ENCODE data around the gene CNKSR3. TPM values are rescaled to one million over a fixed set of nuclear protein-coding genes. Genes with fewer than 3 reads are reported as not detected.

CNKSR3 gene
- polyA plus RNA-seq, 3 donors = not detected

DNA sequence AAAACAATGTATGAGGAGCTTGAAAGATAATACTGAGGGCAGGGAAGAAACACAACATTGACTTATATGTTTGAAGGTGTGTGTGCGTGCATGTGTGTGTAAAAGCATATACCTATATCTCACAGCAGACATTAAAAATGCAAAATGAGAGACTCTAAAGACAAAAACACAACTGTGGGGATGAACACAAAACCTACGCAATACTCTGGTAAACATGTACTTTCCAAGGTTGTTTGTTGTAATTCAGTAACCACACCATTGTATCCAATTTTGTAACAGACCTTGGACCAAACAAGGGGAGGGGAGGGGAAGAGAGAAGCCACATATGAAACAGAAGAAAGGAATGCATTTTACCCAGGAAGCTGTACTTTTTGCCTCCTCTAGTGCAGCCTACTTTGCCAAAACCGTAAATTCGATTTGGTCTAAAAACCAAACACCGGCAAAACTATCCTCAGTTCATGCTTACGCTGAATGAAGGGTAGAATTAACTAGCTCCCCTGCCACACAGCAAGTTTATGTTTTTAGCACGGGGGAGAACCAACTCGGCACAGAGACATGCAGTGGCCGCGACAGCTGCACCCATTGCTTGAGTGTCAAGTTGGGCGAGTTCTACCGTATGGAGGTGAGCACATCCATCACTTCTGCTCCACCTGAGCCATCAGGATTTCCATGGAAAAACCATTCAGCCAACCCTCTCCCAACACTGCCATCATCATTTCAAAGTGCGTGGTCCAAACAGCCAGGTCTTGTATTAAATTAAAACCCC is 50.0 kb downstream of the CNKSR3 start:
- Histone ChIP-seq H2AFZ (ENCODE audit: insufficient read depth, low read depth, low read length, poor library complexity, severe bottlenecking) (no peak overlapping the region), H3K4me3 (replicated peaks in 1 of 3; ENCODE audit: low read depth in 2 of 3, low read length in 3 of 3) (no peak overlapping the region), H3K9me3 (replicated peaks in 1 of 2; ENCODE audit: control insufficient read depth in 1 of 2, insufficient read depth in 1 of 2, low read length in 2 of 2) (no peaks in the 10 kb centered on the region), H3K27me3 (ENCODE audit: control insufficient read depth in 2 of 2, insufficient read depth in 2 of 2, low read length in 2 of 2) (no peaks in the 10 kb centered on the region), H3K79me2 (ENCODE audit: insufficient read depth, low read length) (no peaks in the 10 kb centered on the region), H3K27ac (ENCODE audit: low read depth in 1 of 2, low read length in 2 of 2) (no peak overlapping the region), H3K4me1 (ENCODE audit: control insufficient read depth in 1 of 2, insufficient read depth in 2 of 2, low read length in 2 of 2) (no peaks in the 10 kb centered on the region), H4K20me1 (ENCODE audit: insufficient read depth, low read length) (no peaks in the 10 kb centered on the region), H3K4me2 (replicated peaks; ENCODE audit: extremely low read depth, low read length, poor library complexity, severe bottlenecking) (no peak overlapping the region), H3K9ac (ENCODE audit: insufficient read depth, low read length, poor library complexity, severe bottlenecking) (no peak overlapping the region), H3K36me3 (replicated peaks in 1 of 2; ENCODE audit: control insufficient read depth in 1 of 2, insufficient read depth in 2 of 2, low read length in 2 of 2) (no peaks in the 10 kb centered on the region)
- no peak overlapping the region for H3K27ac Mint-ChIP-seq
- 96% methylated on average over 10 of the region's 13 CpGs for WGBS (ENCODE audit: insufficient coverage)
- no peak for DNase-seq
- intact Hi-C loops (cut with micrococcal nuclease) = no loop called here
- H3K4me3 Mint-ChIP-seq = no peak overlapping the region
- no peaks in the 10 kb centered on the region for H3K4me1 Mint-ChIP-seq
- TF ChIP-seq CTCF (IDR thresholded peaks at IDR 0.05) = no peak
- peaks cover 0 to 7% (median 2%) of the 10 kb centered on the region in 3 donors for H3K27me3 Mint-ChIP-seq (ENCODE audit: low read depth in 3 of 3)
- H3K36me3 Mint-ChIP-seq = no peaks in the 10 kb centered on the region
- peaks cover 0 to 2% (median 0%) of the 10 kb centered on the region in 7 donors for H3K9me3 Mint-ChIP-seq

DNA sequence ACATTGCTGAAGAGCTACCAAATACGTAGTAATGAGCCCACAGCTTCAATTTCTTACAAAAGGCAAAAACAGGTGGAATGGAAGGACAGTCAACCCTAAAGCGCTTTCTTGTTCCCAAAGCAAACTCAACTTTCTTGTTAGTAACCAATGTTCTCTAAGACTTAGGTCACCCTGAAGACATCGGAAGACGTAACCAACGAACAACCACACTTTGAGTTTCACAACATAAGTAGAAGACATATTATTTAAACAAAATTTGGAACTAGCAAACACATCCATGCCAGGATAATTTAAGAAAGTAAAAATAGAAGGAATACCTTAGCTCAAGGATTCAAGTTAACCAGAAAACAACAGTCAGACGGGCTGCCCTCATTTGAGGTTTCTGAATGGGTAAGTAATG is 51.0 kb downstream of the CNKSR3 start:
- no peak overlapping the region for H3K4me2 ChIP-seq (replicated peaks; ENCODE audit: extremely low read depth, low read length, poor library complexity, severe bottlenecking)
- no peaks in the 10 kb centered on the region for H3K27me3 ChIP-seq (ENCODE audit: control insufficient read depth in 2 of 2, insufficient read depth in 2 of 2, low read length in 2 of 2)
- Mint-ChIP-seq H3K27ac (no peak overlapping the region), H3K4me1 (no peaks in the 10 kb centered on the region), H3K36me3 (no peaks in the 10 kb centered on the region), H3K27me3 (ENCODE audit: low read depth in 3 of 3) (peaks cover 0 to 5% (median 2%) of the 10 kb centered on the region in 3 donors), H3K9me3 (peaks cover 0 to 2% (median 0%) of the 10 kb centered on the region in 7 donors), H3K4me3 (no peak overlapping the region)
- no peaks in the 10 kb centered on the region for H4K20me1 ChIP-seq (ENCODE audit: insufficient read depth, low read length)
- no peaks in the 10 kb centered on the region for H3K79me2 ChIP-seq (ENCODE audit: insufficient read depth, low read length)
- no peak overlapping the region for H3K4me3 ChIP-seq (replicated peaks in 1 of 3; ENCODE audit: low read depth in 2 of 3, low read length in 3 of 3)
- no peaks in the 10 kb centered on the region for H3K9me3 ChIP-seq (replicated peaks in 1 of 2; ENCODE audit: control insufficient read depth in 1 of 2, insufficient read depth in 1 of 2, low read length in 2 of 2)
- H3K9ac ChIP-seq (ENCODE audit: insufficient read depth, low read length, poor library complexity, severe bottlenecking) = no peak overlapping the region
- H2AFZ ChIP-seq (ENCODE audit: insufficient read depth, low read depth, low read length, poor library complexity, severe bottlenecking) = no peak overlapping the region
- intact Hi-C loops (cut with micrococcal nuclease) = no loop called here
- no peak overlapping the region for H3K27ac ChIP-seq (ENCODE audit: low read depth in 1 of 2, low read length in 2 of 2)
- no CpG with 5 or more reads among the region's 6 CpGs for WGBS (ENCODE audit: insufficient coverage)
- no peak for TF ChIP-seq CTCF (IDR thresholded peaks at IDR 0.05)
- no peak for DNase-seq
- H3K36me3 ChIP-seq (replicated peaks in 1 of 2; ENCODE audit: control insufficient read depth in 1 of 2, insufficient read depth in 2 of 2, low read length in 2 of 2) = no peaks in the 10 kb centered on the region
- no peaks in the 10 kb centered on the region for H3K4me1 ChIP-seq (ENCODE audit: control insufficient read depth in 1 of 2, insufficient read depth in 2 of 2, low read length in 2 of 2)

All from CD14-positive monocyte (primary cell).